AG04450 (cell line): ENCODE data around the gene UBE2E2. TPM values are rescaled to one million over a fixed set of nuclear protein-coding genes. Genes with fewer than 3 reads are reported as not detected.

Experiments
- CTCF ChIA-PET: fragments of 300-600, 350-600 bp; formaldehyde crosslinking; extraction: SDS; loops from one replicate; lab custom pipeline; 2022; ENCODE audit warnings: antibody characterized with exemption, inconsistent platforms; lab: Charles Lee
- POLR2A ChIA-PET: fragments of 350-600 bp; formaldehyde crosslinking; extraction: SDS; loops from one replicate; lab custom pipeline; 2021; ENCODE audit warnings: antibody characterized with exemption, inconsistent platforms; lab: Yijun Ruan, JAX
- DNase-seq: peaks from one replicate; pipeline ENCODE4 v3.0.0-alpha.2; 2011; ENCODE audit warnings: low read depth, low spot score
- H3K27ac ChIP-seq: one replicate; pipeline ENCODE4 v1.5.1; 2012; ENCODE audit warnings: low read depth, low read length, control low read depth
- H3K27me3 ChIP-seq: one replicate; pipeline ENCODE4 v1.6.0; 2012; ENCODE audit warnings: low read length; ENCODE audit not compliant: control insufficient read depth, insufficient read depth
- H3K4me3 ChIP-seq: 2 replicates; pipeline ENCODE4 v1.5.1; 2011; ENCODE audit warnings: mild to moderate bottlenecking, low read depth, low read length, control low read depth
- H3K9me3 ChIP-seq: 2 replicates; pipeline ENCODE4 v1.5.1; 2012; ENCODE audit warnings: low read length; ENCODE audit not compliant: control insufficient read depth, insufficient read depth
- polyA plus RNA-seq: library from polyadenylated mRNA; depleted of rRNA; stranded (reverse); fragments of >200 nt; gene quantifications from 2 replicates; pipeline ENCODE4 v1.2.3, GENCODE V29; 2011
- TF ChIP-seq, protein P1 (sequence below): IDR thresholded peaks from 2 replicates; pipeline ENCODE4 v1.5.1; 2011; ENCODE audit warnings: low read depth, low read length, control low read depth, inconsistent platforms

Gene UBE2E2
- polyA plus RNA-seq, 1 experiment, result 43.2 TPM

- Histone ChIP-seq H3K27me3 (no peaks in the 10 kb centered on the region), H3K9me3 (no peaks in the 10 kb centered on the region), H3K27ac (no peak overlapping the region), H3K4me3 (no peak overlapping the region)
- no peak for DNase-seq
- CTCF ChIA-PET, result no interaction called here
- TF ChIP-seq, protein P1, sequence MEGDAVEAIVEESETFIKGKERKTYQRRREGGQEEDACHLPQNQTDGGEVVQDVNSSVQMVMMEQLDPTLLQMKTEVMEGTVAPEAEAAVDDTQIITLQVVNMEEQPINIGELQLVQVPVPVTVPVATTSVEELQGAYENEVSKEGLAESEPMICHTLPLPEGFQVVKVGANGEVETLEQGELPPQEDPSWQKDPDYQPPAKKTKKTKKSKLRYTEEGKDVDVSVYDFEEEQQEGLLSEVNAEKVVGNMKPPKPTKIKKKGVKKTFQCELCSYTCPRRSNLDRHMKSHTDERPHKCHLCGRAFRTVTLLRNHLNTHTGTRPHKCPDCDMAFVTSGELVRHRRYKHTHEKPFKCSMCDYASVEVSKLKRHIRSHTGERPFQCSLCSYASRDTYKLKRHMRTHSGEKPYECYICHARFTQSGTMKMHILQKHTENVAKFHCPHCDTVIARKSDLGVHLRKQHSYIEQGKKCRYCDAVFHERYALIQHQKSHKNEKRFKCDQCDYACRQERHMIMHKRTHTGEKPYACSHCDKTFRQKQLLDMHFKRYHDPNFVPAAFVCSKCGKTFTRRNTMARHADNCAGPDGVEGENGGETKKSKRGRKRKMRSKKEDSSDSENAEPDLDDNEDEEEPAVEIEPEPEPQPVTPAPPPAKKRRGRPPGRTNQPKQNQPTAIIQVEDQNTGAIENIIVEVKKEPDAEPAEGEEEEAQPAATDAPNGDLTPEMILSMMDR, result no peak
- POLR2A ChIA-PET, result no interaction called here
These were observed 292.4 kb downstream of the UBE2E2 start for GRCh38 chr3:23495507-23495906.

GRCh38 chr3:23496165-23496564, 293.0 kb downstream of the UBE2E2 start:
- ChIA-PET POLR2A (no interaction called here), CTCF (no interaction called here)
- no peak for DNase-seq
- TF ChIP-seq, protein P1, result no peak
- Histone ChIP-seq H3K9me3 (no peaks in the 10 kb centered on the region), H3K27ac (no peak overlapping the region), H3K4me3 (no peak overlapping the region), H3K27me3 (no peaks in the 10 kb centered on the region)

DNA sequence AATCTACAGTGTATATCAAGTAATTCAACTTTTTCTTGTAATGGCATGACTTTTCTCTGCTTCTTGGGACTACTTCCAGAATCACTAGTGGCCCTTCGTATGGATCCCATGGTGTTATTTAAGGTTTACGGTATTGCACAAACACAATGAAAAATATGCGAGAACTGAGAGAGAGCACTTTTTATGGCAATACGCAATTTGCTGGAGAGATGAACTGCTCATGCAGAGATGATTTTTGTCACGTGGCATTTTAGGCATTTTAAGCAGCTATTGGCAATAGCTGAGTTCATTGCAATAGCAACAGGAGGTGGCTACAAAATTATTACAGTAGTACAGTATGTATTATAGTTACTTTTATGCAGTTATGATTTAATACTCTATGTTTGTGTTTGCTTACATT, 294.0 kb downstream of the UBE2E2 start:
- ChIA-PET CTCF (no interaction called here), POLR2A (no interaction called here)
- no peak overlapping the region for H3K27ac ChIP-seq
- DNase-seq, result no peak
- no peaks in the 10 kb centered on the region for H3K9me3 ChIP-seq
- H3K4me3 ChIP-seq, result no peak overlapping the region
- H3K27me3 ChIP-seq, result no peaks in the 10 kb centered on the region
- TF ChIP-seq, protein P1, result no peak

- no peak overlapping the region for H3K4me3 ChIP-seq
- H3K27ac ChIP-seq, result no peak overlapping the region
- no peaks in the 10 kb centered on the region for H3K27me3 ChIP-seq
- ChIA-PET POLR2A (no interaction called here), CTCF (no interaction called here)
- no peaks in the 10 kb centered on the region for H3K9me3 ChIP-seq
- TF ChIP-seq, protein P1, result no peak
- DNase-seq, result no peak
These were observed 298.2 kb downstream of the UBE2E2 start for GRCh38 chr3:23501201-23501802.

DNA sequence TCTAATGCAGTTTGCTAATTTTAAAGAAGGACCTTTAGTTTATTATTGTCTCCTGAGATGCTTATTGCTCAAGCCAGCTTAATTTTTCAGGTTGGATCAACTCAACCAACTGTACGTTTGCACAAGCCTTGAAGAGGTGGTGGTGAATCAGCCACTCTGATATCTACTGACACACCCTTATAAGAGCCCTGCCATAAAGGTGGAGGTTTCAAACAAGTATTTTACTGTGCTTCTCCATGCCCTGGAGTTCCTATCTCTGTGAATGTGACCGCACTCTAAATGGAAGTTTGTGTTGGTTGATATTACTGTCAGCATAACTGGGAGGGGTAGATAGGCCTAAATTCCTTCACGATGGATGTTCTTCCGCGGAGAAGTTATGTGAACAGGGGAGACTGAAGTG, 305.3 kb downstream of the UBE2E2 start:
- Histone ChIP-seq H3K27ac (no peak overlapping the region), H3K27me3 (no peaks in the 10 kb centered on the region), H3K9me3 (no peaks in the 10 kb centered on the region), H3K4me3 (no peak overlapping the region)
- TF ChIP-seq, protein P1, result no peak
- POLR2A ChIA-PET, result no interaction called here
- CTCF ChIA-PET, result interaction anchor here (0.6 kb wide), 1 partner anchor 659 kb away, joined by 3 read pairs; no protein-coding TSS in a partner anchor
- DNase-seq, result no peak
